GM18868 (cell line): ENCODE measurements around the gene GPT2.

Experiments
- ATAC-seq: cut with Tn5 transposase; IDR thresholded peaks from one replicate; pipeline ENCODE4 v1.9.1; 2021; ENCODE audit warnings: mild to moderate bottlenecking, moderate library complexity; ENCODE audit not compliant: unreplicated experiment

GPT2 gene

GRCh38 chr16:46883690-46884512 is at the start of gene GPT2:
Gene GPT2 (plus strand): TSS chr16:46884362. CDS start chr16:46884716, 354 bp downstream.
- ATAC-seq, result peak; percentile 99

DNA sequence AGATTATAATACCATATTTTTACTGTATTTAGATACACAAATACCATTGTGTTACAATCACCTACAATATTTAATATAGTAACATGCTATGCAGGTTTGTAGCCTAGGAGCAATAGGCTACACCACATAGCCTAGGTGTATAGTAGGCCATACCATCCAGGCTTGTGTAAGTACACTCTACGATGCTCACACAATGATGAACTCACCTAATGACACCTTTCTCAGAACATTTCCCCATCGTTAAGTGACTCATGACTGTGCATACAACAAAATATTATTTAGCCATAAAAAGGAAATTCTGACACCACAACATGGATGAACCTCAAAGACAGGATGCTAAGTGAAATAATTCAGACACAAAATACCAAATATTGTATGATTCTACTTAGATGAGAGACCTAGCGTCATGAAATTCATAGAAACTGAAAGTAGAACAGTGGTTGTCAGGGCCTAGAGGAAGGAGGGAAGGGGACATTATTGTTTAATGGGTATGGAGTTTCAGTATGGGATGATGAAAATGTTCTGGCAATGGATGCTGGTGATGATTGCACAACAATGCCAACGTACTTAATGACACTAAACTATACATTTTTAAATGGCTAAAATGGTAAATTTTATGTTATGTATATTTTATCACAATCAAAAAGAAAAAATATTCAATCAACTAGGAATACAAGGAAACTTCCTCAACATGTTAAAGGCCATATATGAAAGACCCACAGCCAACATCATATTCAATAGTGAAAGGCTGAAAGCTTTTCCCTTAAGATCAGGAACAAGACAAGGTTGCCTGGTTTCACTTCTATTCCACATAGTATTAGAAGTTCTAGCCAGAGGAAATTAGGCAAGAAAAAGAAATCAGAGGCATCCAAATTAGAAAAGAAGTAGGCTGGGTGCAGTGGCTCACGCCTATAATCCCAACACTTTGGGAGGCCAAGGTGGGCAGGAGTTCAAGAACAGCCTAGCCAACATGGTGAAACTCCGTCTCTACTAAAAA is 47.3 kb upstream of the GPT2 start:
- no peak for ATAC-seq

GRCh38 chr16:46839986-46840443 is 44.1 kb upstream of the GPT2 start:
- ATAC-seq, result no peak

GRCh38 chr16:46842192-46842895 is 41.8 kb upstream of the GPT2 start:
- ATAC-seq, result no peak

DNA sequence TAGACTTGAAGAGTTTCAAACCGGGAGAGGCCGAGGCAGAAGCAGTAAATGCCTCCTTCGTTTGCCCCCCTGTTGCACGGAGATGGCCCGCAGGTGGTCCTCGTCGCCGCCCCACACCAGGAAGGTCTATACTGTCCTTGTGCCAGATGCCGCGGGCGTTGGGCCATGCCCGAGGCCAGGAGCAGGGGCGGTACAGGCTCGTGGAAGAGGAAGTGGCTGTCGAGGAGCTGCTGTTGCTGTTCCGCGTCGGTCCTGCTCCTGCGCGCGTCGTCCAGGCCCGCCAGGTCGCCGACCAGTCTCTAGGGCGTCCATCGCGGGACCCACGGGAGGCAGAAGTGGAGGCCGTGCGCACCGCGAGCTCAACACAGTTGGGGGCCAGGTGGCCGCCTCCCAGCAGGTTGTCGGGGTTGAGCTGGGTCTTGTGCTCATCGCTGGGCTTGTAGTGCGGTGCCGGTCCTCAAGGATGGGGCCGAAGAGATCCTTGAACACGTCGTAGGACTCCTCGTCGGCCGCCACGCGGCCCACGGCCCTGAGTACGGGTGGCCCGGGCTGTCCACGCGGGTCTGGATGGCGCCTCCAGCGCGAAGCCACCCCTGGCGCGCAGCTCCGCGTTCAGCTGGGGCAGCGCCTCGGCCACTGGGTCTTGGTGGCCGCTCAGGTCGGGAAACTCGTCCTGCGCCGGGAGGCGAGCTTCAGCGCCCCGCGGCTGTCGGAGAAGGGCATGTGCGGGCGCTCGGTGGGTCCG is 40.1 kb upstream of the GPT2 start:
- no peak for ATAC-seq

DNA sequence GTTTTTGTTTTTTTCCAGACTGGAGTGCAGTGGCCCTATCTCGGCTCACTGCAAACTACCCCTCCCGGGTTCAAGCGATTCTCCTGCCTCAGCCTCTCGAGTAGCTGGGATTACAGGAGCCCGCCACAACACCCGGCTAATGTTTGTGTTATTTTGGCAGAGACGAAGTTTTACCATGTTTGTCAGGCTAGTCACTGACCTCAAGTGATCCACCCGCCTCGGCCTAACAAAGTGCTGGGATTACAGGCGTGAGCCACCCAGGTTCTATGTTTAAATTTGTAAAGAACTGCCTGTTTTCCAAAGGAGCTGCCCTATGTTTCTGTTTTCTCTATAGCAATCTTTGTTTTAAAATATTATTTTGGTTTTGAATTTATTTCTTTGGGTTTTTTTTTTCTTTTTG is 39.4 kb upstream of the GPT2 start:
- ATAC-seq, result no peak

DNA sequence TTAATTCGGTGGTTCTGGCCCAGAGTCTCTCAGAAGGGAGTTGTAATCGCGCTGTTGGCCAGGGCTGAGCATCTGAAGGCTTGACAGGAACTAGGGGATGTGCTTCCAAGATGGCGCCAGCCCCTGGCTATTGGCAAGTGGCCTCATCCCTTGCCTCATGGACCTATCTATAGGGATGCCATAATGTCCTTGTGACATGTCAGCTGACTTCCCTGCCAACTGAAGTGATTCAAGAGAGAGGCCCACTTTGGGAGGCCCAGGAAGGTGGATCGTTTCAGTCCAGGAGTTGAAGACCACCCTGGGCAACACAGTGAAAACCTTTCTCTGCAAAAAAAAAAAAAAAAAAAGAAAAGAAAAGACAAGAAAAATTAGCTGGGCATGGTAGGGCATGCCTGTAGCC is 38.2 kb upstream of the GPT2 start:
- no peak for ATAC-seq

- no peak for ATAC-seq
These were observed 35.1 kb upstream of the GPT2 start for GRCh38 chr16:46848768-46849764.

GRCh38 chr16:46850619-46851555 is 33.3 kb upstream of the GPT2 start:
- ATAC-seq, result no peak

- no peak for ATAC-seq
These were observed 32.0 kb upstream of the GPT2 start for GRCh38 chr16:46852130-46852529.

DNA sequence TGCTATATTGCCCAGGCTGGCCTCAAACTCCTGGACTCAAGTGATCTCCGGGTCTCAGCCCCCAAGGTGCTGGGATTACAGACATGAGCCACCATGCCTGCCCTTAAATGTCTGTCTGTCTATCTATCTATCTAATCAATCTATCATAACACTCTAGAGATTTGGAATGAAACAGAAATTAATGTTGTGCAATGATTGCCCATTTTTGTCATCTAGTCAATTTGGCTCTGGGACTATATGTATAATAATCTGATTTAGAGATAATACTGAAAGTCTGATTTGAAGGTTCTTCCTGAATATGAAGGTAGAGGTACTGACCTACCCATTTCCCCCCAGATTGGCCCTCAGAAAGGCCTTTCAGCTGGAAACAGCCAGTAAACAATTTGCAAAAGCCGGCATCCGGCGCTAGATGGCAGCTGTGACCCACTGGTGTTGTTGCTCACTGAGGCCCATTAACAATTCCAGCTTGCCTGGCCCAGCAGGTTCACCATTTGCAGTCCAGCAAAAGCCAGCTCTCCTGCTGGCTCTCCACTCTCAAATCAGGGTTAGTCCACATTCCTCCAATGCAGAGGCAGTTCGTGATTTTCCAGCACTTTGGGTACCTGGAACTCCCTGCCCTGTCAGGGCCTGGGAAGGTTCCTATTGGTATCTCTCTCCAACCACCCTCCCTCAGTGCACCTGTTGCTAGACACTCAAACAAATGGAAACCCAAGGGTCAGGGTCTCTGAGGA is 30.3 kb upstream of the GPT2 start:
- peak; percentile 68 for ATAC-seq

DNA sequence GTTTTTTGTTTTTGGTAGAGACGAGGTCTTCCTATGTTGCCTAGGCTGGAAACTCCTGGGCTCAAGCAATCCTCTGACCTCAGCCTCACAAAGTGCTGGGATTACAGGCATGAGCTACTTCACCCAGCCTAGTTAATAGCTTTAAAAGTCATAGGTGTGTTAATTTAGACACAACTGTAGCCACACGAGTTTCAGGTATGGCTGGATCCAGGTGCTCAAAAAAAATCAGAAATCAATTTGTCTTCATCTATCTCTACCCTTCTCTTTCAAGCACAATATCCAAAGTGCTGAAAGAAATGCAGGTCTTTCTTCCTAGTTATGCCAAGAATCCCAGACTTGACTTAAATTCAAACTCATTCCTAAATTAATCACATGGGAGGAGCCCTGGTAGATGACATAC is 29.3 kb upstream of the GPT2 start:
- no peak for ATAC-seq

DNA sequence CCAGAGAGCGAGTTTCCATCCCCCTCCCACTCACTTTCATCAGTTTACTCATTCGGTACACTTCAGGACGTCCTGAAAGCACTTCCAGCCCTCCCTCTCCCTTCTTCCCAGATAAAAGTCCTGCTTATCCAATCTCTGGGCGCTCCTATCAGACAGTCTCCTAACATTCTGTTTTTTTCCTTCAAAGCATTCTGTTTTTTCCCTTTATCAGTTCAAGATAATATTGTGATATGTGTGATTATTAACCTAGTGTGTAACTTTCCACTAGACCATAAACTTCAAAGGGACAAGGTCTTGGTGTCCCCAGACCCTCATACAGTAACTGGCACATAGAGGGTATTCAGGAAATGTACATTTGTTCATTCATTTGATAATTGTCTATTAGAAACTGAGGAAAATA is 28.8 kb upstream of the GPT2 start:
- no peak for ATAC-seq

DNA sequence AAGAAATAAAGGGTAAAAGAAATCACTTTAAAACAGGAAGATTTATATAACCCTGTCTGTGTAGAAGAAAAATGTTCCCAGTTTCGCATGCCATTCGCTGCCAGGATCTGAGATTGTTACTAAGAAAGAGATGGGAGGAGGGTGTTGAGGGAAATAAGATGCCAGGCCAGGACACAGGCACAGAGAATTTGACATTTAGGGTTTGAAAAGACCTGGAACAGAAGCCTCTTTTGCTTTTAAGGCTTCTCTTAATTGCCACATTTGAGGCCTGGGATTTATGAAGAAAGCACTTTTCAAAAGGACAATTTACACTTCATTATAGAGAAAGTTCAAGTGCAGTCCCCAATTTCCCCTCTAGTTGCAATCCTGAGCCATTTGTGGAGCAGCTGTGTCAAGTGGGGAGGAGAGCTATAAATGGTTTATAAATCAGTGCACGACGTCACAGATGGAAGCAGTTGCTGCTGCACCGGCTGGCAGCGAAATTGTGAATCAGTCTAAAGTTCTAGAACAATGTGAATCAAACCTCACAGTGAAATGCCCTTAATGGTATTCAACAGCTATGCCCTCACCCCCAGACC is 26.7 kb upstream of the GPT2 start:
- no peak for ATAC-seq

GRCh38 chr16:46858151-46858550 is 26.0 kb upstream of the GPT2 start:
- no peak for ATAC-seq

DNA sequence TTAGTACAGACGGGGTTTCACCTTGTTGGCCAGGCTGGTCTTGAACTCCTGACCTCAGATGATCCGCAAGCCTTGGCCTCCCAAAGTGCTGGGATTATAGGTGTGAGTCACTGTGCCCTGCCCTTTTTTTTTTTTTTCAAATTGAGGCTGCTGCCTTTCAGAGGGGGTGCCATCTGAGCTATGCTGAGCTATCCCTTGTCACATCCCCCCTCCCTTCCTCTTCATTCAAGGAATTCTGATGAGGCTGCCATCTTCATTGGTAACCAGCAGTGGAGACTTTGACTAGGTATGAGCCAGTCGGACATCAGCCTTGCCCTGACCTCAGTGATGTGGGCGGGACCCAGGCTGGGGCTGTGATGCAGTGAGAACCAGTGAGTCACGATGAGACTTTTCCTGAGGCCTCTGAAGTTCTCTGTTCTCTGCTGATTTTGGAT is 24.4 kb upstream of the GPT2 start:
- ATAC-seq, result no peak
